ENCODE data around the gene ERLEC1. TPM values are rescaled to one million over a fixed set of nuclear protein-coding genes. Genes with fewer than 3 reads are reported as not detected.
A peak's percentile ranks its signal among the peaks of the same experiment; 100 is the strongest.

The ERLEC1 gene, protein sequence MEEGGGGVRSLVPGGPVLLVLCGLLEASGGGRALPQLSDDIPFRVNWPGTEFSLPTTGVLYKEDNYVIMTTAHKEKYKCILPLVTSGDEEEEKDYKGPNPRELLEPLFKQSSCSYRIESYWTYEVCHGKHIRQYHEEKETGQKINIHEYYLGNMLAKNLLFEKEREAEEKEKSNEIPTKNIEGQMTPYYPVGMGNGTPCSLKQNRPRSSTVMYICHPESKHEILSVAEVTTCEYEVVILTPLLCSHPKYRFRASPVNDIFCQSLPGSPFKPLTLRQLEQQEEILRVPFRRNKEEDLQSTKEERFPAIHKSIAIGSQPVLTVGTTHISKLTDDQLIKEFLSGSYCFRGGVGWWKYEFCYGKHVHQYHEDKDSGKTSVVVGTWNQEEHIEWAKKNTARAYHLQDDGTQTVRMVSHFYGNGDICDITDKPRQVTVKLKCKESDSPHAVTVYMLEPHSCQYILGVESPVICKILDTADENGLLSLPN
- total RNA-seq: 10 to 100 TPM; 18.3 to 20.5 TPM

DNA sequence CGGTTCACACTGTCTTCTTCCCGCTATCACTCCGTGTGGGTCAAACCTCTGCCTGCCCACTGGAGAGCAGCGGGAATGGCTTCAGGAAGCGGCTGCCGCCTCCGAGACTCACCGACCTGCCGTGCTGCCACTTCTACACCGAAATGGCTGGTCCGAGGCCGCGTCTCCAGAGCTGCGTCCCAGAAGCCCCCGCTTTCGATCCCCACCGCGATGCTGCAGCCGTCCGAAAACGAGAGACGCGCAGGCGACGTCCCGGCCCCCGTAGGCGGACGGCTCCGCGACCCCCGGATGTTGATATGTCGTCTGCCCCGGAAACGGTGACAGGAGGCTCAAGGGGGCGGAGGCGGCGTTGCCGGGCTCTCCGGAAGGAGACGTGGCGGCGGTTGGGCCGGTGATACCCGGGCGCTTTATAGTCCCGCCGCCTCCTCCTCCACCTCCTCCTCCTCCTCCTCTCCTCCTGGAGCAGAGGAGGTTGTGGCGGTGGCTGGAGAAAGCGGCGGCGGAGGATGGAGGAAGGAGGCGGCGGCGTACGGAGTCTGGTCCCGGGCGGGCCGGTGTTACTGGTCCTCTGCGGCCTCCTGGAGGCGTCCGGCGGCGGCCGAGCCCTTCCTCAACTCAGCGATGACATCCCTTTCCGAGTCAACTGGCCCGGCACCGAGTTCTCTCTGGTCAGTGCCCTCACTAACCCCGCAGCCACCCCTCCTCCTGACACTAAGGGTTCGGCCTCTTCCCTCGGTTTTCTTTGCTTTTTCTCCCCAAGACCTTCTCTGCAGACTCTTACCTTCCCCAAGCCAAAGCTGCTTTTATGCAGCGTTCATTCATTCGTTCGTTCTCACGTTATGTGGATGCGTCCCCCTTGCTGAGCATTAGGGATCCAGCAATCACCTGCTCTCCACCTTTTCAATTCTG, at the start of gene ERLEC1, which contains the start of gene ASB3:
Gene ERLEC1, plus strand, starts transcription at position 340 of the 909 bp plus-strand sequence. Its CDS starts 167 bp downstream, at position 507.
Gene ASB3, minus strand, starts transcription at position 249 of the 909 bp plus-strand sequence. CDS start 21,381 bp downstream, outside the sequence.
- Mint-ChIP-seq H3K4me1 (peaks cover 47% of the 10 kb centered on the region), H3K9me3 (ENCODE audit: low read depth) (no peaks in the 10 kb centered on the region), H3K27me3 (no peaks in the 10 kb centered on the region), H3K4me3 (peak within 1 kb of the TSS; percentile 100), H3K27ac (peak within 1 kb of the TSS; percentile 95), H3K36me3 (ENCODE audit: low read depth) (peaks cover 6% of the 10 kb centered on the region)
- CTCF ChIA-PET: interaction anchor here (1.3 to 1.8 kb wide), 4 partner anchors 9 to 19 kb away, joined by 3 to 10 read pairs (median 7); partner anchors contain the start of gene CHAC2
- intact Hi-C loops (cut with DNase I, micrococcal nuclease): loop anchor here (1.0 to 5.0 kb wide), 6 partner anchors 19 to 1830 kb away; partner anchors contain the start of genes CHAC2 (in 1 of the 2) and PPP4R3B (in 1 of the 2)
- POLR2A ChIA-PET: interaction anchor here (0.5 to 2.9 kb wide), 3 partner anchors 10 to 154 kb away, joined by 3 to 24 read pairs (median 5); partner anchors contain the start of gene CHAC2
- peak; percentile 91 for ATAC-seq
- DNase-seq: peak; percentile 93

DNA sequence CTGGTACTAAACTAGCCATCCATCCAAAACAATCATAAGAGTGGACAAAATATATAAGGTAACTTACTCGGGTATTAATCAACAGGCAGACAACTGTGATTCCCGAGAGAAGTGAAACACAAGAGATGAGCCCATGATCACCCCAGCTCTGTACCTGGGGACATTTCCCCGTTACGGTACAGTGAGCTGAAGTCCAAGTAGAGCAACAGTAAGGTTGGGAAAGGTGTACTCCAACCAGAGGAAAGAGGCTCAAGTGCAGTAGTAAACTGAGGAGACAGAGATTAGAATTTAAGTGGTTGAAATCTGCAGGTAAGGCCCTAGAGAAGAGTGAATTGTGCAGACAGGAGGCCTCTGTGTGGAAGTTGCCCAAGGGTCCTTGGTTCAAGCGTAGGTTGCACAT, 49.8 kb upstream of the ERLEC1 start:
- Mint-ChIP-seq H3K27ac (no peak overlapping the region), H3K36me3 (ENCODE audit: low read depth) (peaks cover 18% of the 10 kb centered on the region), H3K27me3 (no peaks in the 10 kb centered on the region), H3K4me3 (no peak overlapping the region), H3K4me1 (peaks cover 8% of the 10 kb centered on the region), H3K9me3 (ENCODE audit: low read depth) (no peaks in the 10 kb centered on the region)
- ChIA-PET POLR2A (no interaction called here), CTCF (no interaction called here)
- DNase-seq: no peak
- intact Hi-C loops (cut with DNase I, micrococcal nuclease): no loop called here
- no peak for ATAC-seq

DNA sequence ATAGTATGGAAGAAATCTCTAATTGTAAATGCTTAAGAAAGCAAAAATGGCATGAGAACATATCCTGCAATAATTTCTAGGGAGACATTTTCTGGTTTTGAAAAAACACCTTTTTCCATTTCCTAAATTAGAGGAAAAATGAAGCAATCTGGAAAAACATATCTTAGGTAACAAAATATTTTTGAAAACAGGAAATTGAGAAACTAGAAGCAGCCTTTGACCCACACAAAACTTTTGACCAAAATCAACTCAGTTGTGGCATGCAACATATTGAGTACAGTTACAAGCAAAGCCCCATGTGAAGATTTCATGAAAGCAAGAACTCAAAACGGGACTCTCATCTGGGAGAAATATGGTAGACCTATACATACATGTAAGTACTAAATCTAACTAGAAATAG, 47.8 kb upstream of the ERLEC1 start:
- POLR2A ChIA-PET: no interaction called here
- H3K27me3 Mint-ChIP-seq: no peaks in the 10 kb centered on the region
- CTCF ChIA-PET: no interaction called here

DNA sequence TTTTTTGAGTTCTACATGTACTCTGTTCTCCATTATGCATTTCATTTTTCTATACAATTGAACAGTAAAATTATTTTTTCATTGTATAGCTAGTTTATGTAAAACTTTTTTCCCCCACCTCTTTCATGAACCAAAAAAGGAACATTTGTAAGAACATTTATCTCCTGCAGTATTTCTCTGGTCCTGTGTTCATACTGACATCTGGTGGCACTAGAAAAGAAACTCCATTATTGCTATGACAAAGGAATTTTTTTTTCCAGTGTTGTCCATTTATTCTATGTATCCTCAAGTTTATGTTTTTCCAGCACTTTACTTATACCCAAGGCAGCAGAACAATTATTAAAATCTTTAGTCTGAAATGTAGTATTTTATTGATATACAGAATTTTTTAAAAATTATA, 46.7 kb upstream of the ERLEC1 start:
- ChIA-PET POLR2A (interaction anchor here (0.6 kb wide), 1 partner anchor 17 kb away, joined by 3 read pairs; no protein-coding TSS in a partner anchor), CTCF (interaction anchor here (0.6 to 0.7 kb wide), 2 partner anchors 9 to 30 kb away, joined by 3 read pairs; no protein-coding TSS in a partner anchor)

More for the DNA sequence above, 47.8 kb upstream of the ERLEC1 start:
- H3K27ac Mint-ChIP-seq: no peak overlapping the region
- DNase-seq: no peak
- H3K9me3 Mint-ChIP-seq (ENCODE audit: low read depth): no peaks in the 10 kb centered on the region
- intact Hi-C loops (cut with DNase I, micrococcal nuclease): no loop called here
- H3K36me3 Mint-ChIP-seq (ENCODE audit: low read depth): peaks cover 16% of the 10 kb centered on the region
- H3K4me1 Mint-ChIP-seq: peaks cover 14% of the 10 kb centered on the region
- ATAC-seq: no peak
- no peak overlapping the region for H3K4me3 Mint-ChIP-seq

DNA sequence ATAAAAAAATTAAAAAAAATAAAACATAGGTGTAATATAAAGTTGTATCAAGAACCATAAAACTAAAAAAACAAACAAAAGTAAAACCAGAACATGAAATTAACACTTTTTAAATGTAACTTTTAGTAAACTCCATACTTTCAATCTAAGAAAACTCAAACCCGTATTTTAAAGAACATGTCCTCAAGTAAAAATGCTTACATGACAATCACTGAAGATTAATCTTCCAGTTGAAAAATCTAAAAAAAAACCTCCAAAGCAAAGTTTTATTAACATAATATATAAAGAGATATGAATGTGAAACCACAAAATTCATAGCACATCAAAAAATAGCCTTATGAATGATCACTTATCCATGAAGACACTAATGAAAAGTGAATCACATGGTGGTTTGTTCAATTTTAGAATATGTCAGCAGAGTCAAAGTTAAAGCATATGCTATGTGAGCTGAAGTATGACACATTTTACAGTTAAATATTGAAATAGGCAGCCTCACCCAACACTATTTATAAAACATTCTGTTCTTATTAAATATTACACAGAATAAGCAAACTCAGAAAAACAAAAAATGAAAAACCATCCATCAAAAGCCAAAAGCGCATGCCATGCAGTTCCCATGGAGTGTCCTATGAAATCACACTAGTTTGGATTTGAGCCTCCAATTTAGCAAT, 42.3 kb upstream of the ERLEC1 start:
- Mint-ChIP-seq H3K27ac (no peak overlapping the region), H3K36me3 (ENCODE audit: low read depth) (peaks cover 29% of the 10 kb centered on the region), H3K4me3 (no peak overlapping the region), H3K9me3 (ENCODE audit: low read depth) (no peaks in the 10 kb centered on the region), H3K27me3 (no peaks in the 10 kb centered on the region), H3K4me1 (peaks cover 14% of the 10 kb centered on the region)
- intact Hi-C loops (cut with DNase I, micrococcal nuclease): no loop called here
- no peak for DNase-seq
- ATAC-seq: no peak
- POLR2A ChIA-PET: no interaction called here
- CTCF ChIA-PET: interaction anchor here (0.5 kb wide), 1 partner anchor 1603 kb away, joined by 5 read pairs; no protein-coding TSS in a partner anchor

More for the DNA sequence above, 46.7 kb upstream of the ERLEC1 start:
- no peak for DNase-seq
- Mint-ChIP-seq H3K4me3 (no peak overlapping the region), H3K27ac (no peak overlapping the region), H3K27me3 (no peaks in the 10 kb centered on the region), H3K9me3 (ENCODE audit: low read depth) (no peaks in the 10 kb centered on the region), H3K36me3 (ENCODE audit: low read depth) (peaks cover 12% of the 10 kb centered on the region), H3K4me1 (peaks cover 14% of the 10 kb centered on the region)
- no peak for ATAC-seq
- intact Hi-C loops (cut with DNase I, micrococcal nuclease): no loop called here

DNA sequence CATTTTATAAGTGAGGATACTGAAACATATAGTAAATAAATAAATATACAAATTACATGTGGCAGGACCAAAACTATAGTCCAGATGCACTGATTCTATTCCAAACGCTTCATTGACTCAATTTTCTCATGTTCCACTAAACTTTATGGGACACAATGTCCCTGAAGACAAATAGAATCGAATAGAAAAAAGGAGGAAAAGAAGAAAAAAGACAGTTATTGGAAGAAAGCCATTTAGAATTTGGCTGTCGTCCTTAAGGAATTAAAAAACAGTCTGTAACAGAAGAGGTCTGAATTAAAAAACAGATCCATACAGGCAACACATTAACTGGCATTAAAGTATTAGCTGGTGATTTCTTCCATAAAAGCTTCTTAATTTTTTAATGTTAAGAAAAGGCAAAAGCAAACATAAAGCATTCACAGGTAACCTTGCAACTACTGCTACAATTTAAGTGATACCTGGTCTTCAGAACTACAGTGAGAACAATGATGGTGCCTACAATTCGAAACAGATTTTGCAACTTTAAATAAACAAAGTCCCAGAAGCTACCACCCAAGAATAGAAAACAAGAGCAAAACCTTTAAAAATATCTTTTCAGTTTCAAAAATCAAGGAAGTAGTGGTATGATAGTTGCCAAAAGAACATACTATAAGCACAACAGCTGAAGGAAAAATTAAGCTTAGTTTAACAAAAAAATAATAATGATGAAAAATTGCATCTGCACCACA, 36.6 kb upstream of the ERLEC1 start:
- peaks cover 29% of the 10 kb centered on the region for H3K4me1 Mint-ChIP-seq
- CTCF ChIA-PET: interaction anchor here (1.2 to 1.6 kb wide), 3 partner anchors 8 to 18 kb away, joined by 3 to 6 read pairs (median 4); partner anchors contain the start of gene CHAC2
- intact Hi-C loops (cut with DNase I, micrococcal nuclease): loop anchor here (5.0 kb wide), 2 partner anchors 37 to 1562 kb away; partner anchors contain the start of genes ASB3 (in 1 of the 2) and ERLEC1 (in 1 of the 2)

DNA sequence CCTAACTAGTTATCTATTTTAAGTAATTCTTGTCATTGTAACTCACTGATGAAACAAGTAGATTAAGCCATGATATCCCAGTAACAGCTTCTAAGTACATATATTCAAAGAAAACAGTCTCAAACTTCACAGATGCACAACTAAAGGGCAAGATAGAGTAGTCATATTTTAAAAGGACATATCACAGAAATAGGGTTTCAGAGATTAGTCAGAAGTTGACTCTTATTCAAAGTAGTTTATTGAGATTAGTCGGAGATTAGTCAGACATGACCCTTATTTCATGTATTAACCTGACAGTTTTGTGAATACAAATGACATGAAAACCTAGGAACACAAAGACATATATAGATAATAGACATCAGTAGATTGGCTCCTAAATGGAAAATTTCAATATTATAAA, 35.1 kb upstream of the ERLEC1 start:
- Mint-ChIP-seq H3K4me3 (no peak overlapping the region), H3K36me3 (ENCODE audit: low read depth) (peaks cover 28% of the 10 kb centered on the region), H3K9me3 (ENCODE audit: low read depth) (no peaks in the 10 kb centered on the region), H3K4me1 (peaks cover 29% of the 10 kb centered on the region), H3K27ac (no peak overlapping the region), H3K27me3 (no peaks in the 10 kb centered on the region)
- intact Hi-C loops (cut with DNase I, micrococcal nuclease): loop anchor here (1.0 to 5.0 kb wide), 3 partner anchors 36 to 1561 kb away; partner anchors contain the start of genes ERLEC1 (in 2 of the 2) and ASB3 (in 1 of the 2)
- peak; percentile 92 for ATAC-seq
- ChIA-PET POLR2A (interaction anchor here (1.6 kb wide), 1 partner anchor 16 kb away, joined by 9 read pairs; the partner anchor contains the start of gene CHAC2), CTCF (interaction anchor here (0.7 to 1.6 kb wide), 3 partner anchors 9 to 79 kb away, joined by 6 read pairs; partner anchors contain the start of gene CHAC2)
- no peak for DNase-seq

More for the DNA sequence above, 36.6 kb upstream of the ERLEC1 start:
- DNase-seq (no peak), ATAC-seq (no peak)
- Mint-ChIP-seq H3K4me3 (no peak overlapping the region), H3K9me3 (ENCODE audit: low read depth) (no peaks in the 10 kb centered on the region), H3K27me3 (no peaks in the 10 kb centered on the region), H3K27ac (no peak overlapping the region), H3K36me3 (ENCODE audit: low read depth) (peaks cover 22% of the 10 kb centered on the region)
- POLR2A ChIA-PET: no interaction called here

DNA sequence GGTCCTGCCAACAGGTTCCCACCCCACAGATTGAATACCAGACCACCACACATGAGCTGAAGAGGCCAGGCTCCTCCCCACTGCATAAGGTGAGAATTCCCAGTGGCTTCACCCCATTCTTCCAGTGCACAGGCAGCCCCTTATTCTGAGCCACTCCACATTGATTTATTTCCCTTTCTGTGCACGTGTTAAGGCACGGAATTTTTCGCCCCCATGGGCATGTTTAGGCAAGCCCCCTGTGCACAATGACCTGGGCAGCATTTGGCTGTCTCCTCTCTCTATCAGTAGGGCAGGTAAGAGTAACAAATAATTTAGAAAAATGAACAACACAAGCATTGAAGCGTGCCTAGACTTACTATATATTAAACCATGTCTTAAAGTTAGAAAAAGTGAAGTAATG, 34.5 kb upstream of the ERLEC1 start:
- intact Hi-C loops (cut with DNase I, micrococcal nuclease): loop anchor here (5.0 kb wide), 2 partner anchors 35 to 1560 kb away; partner anchors contain the start of genes ASB3 (in 1 of the 2) and ERLEC1 (in 1 of the 2)
- CTCF ChIA-PET: interaction anchor here (0.7 to 1.1 kb wide), 2 partner anchors 10 to 15 kb away, joined by 3 to 6 read pairs; partner anchors contain the start of gene CHAC2
- Mint-ChIP-seq H3K9me3 (ENCODE audit: low read depth) (no peaks in the 10 kb centered on the region), H3K36me3 (ENCODE audit: low read depth) (peaks cover 29% of the 10 kb centered on the region), H3K27me3 (no peaks in the 10 kb centered on the region), H3K4me3 (no peak overlapping the region), H3K27ac (no peak overlapping the region), H3K4me1 (peaks cover 29% of the 10 kb centered on the region)
- no peak for ATAC-seq
- POLR2A ChIA-PET: interaction anchor here (1.6 kb wide), 1 partner anchor 15 kb away, joined by 9 read pairs; the partner anchor contains the start of gene CHAC2
- DNase-seq: no peak

DNA sequence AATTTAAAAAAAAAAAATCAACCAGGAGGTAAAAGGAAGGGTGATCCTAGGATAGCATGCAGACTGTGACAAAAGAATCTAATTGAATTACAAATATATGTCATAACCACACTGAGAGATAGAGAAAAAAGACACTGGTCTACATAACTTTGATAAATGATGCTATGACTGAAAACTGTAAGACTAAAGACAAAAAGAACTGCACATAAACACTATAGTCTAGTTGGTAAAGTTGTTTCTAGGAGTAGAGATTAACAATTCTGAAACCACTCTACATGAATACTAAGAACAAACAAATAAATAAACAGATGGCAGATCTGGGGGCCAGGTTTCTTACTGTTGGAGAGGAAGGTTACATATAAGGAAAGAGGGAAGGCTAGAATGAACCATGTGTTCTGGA, 33.8 kb upstream of the ERLEC1 start:
- ATAC-seq: peak; percentile 43

More for the DNA sequence above, 33.8 kb upstream of the ERLEC1 start:
- ChIA-PET CTCF (no interaction called here), POLR2A (no interaction called here)
- peaks cover 29% of the 10 kb centered on the region for H3K4me1 Mint-ChIP-seq
- DNase-seq: no peak
- H3K4me3 Mint-ChIP-seq: no peak overlapping the region
- no peak overlapping the region for H3K27ac Mint-ChIP-seq
- H3K27me3 Mint-ChIP-seq: no peaks in the 10 kb centered on the region
- no peaks in the 10 kb centered on the region for H3K9me3 Mint-ChIP-seq (ENCODE audit: low read depth)
- H3K36me3 Mint-ChIP-seq (ENCODE audit: low read depth): peaks cover 28% of the 10 kb centered on the region
- intact Hi-C loops (cut with DNase I, micrococcal nuclease): loop anchor here (1.0 to 5.0 kb wide), 3 partner anchors 14 to 1559 kb away; partner anchors contain the start of genes ASB3 (in 1 of the 2), CHAC2 (in 1 of the 2) and ERLEC1 (in 1 of the 2)

Measured in activated CD4-positive, alpha-beta T cell treated with anti-CD3 and anti-CD28 coated beads for 36 hours (primary cell).